Fibroblast of peridontal ligament (primary cell): Measurements from ENCODE around the gene CD86.
"Not testable (repeated sequence)": the region's sequence is repeated elsewhere in the genome, so short reads cannot be mapped to it uniquely, and the experiment has no call there.

ENCODE experiments used
- DNase-seq: peaks from one replicate; pipeline ENCODE4 v3.0.0-alpha.2; 2010; ENCODE audit errors: extremely low read depth

The CD86 gene

GRCh38 chr3:122164983-122165382, 109.8 kb downstream of the CD86 start:
- not testable (repeated sequence) for DNase-seq

- no peak for DNase-seq
These were observed 112.5 kb downstream of the CD86 start for GRCh38 chr3:122167630-122168029.

- no peak for DNase-seq
These were observed 112.9 kb downstream of the CD86 start for GRCh38 chr3:122168044-122168443.

- DNase-seq, result no peak
These were observed 114.7 kb downstream of the CD86 start for GRCh38 chr3:122169911-122170310.
